ENCODE data around the gene CMSS1.

DNA sequence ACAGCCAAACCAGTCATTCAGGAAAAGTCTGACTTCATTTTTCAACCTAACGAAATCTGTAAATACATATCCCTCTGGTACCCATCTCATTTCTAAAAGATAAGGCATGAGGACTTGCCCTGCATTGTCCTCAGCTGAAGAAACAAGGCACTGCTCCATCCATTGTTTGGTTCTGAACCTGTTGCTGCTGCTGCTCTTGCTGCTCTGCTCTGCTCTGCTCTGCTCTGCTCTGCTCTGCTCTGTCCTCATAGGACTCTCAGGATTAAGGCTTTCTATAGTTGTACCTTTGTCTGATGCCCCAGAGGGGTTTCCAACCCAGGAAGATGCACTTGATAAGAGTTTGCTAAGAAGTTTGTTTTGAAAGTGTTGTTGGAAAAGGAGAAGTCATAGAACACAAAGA is 38.2 kb downstream of the CMSS1 start:
- TF ChIP-seq, protein P1, sequence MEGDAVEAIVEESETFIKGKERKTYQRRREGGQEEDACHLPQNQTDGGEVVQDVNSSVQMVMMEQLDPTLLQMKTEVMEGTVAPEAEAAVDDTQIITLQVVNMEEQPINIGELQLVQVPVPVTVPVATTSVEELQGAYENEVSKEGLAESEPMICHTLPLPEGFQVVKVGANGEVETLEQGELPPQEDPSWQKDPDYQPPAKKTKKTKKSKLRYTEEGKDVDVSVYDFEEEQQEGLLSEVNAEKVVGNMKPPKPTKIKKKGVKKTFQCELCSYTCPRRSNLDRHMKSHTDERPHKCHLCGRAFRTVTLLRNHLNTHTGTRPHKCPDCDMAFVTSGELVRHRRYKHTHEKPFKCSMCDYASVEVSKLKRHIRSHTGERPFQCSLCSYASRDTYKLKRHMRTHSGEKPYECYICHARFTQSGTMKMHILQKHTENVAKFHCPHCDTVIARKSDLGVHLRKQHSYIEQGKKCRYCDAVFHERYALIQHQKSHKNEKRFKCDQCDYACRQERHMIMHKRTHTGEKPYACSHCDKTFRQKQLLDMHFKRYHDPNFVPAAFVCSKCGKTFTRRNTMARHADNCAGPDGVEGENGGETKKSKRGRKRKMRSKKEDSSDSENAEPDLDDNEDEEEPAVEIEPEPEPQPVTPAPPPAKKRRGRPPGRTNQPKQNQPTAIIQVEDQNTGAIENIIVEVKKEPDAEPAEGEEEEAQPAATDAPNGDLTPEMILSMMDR (IDR thresholded peaks at IDR 0.05), result no peak
- TF ChIP-seq POLR2A (IDR thresholded peaks at IDR 0.05), result no peak

All from Peyer's patch (tissue), 4 donors.